ENCODE measurements around the gene BRIP1.

The BRIP1 gene

DNA sequence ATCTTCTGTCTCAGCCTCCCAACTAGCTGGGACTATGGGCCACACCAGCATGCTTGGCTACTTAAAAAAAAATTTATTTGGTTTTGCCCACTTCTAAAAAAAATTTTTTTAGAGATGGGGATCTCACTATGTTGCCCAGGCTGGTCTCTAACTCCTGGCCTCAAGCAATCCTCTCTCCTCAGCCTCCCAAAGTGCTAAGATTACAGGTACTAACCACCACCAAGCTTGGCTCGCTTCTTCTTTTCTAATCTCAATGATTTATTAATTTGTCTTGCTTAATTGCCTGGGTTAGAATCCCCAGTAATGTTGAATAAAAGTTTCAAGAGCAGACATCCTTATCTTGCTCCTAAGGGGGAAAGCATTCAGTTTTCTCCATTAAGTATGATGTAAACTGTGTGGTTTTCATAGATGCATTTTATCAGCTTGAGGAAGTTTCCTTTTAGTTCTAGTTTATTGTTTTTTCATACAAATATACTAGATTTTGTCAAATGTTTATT is 206.6 kb downstream of the BRIP1 start:
- ChIA-PET CTCF (interaction anchor here (1.3 kb wide), 1 partner anchor 26 kb away, joined by 3 read pairs; no protein-coding TSS in a partner anchor), POLR2A (no interaction called here)
- TF ChIP-seq, protein P1, sequence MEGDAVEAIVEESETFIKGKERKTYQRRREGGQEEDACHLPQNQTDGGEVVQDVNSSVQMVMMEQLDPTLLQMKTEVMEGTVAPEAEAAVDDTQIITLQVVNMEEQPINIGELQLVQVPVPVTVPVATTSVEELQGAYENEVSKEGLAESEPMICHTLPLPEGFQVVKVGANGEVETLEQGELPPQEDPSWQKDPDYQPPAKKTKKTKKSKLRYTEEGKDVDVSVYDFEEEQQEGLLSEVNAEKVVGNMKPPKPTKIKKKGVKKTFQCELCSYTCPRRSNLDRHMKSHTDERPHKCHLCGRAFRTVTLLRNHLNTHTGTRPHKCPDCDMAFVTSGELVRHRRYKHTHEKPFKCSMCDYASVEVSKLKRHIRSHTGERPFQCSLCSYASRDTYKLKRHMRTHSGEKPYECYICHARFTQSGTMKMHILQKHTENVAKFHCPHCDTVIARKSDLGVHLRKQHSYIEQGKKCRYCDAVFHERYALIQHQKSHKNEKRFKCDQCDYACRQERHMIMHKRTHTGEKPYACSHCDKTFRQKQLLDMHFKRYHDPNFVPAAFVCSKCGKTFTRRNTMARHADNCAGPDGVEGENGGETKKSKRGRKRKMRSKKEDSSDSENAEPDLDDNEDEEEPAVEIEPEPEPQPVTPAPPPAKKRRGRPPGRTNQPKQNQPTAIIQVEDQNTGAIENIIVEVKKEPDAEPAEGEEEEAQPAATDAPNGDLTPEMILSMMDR (IDR thresholded peaks at IDR 0.05; ENCODE audit: control extremely low read depth, extremely low read depth, low read depth, missing control alignments): no peak

DNA sequence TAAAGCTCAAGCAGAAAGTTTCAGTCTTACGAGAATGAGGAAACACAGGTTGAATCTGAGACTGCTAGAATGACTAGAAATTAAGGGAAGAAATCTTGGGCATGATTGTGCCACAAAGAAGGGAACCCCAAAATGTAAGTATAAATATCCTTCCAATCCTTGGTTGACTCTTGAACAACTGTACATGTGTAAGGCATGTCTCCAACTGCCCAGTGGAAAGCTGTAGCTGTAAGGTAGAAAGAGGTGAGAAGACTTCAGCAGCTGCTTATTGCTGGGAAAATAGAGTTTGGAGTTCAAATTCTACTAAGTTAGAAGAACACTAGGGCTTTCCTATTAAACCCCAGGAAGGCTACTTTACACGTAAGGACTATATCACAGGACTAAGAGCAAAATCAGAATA is 212.6 kb downstream of the BRIP1 start:
- TF ChIP-seq, protein P1 (IDR thresholded peaks at IDR 0.05; ENCODE audit: control extremely low read depth, extremely low read depth, low read depth, missing control alignments): no peak
- DNase-seq (ENCODE audit: extremely low spot score): no peak
- POLR2A ChIA-PET: no interaction called here
- CTCF ChIA-PET: interaction anchor here (0.9 to 1.1 kb wide), 2 partner anchors 459 to 461 kb away, joined by 3 read pairs; no protein-coding TSS in a partner anchor

More for the DNA sequence above, 206.6 kb downstream of the BRIP1 start:
- DNase-seq (ENCODE audit: extremely low spot score): no peak

DNA sequence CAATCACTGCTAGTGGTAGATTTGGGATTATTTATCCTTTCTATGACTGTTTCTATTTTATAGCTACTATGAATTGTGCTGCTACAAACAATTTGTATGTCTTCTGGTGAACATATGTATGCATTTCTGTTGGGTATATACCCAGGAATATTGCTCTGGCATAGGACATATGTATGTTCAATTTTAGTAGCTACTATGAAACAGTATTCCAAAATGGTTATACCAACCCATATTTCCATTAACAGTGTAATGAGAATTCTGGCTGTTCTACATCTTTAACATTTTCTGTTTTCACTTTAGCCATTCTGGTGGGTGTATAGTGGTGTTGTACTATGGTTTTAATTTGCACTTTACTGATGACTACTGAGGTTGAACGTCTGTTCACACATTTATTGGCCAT is 214.7 kb downstream of the BRIP1 start:
- TF ChIP-seq, protein P1 (IDR thresholded peaks at IDR 0.05; ENCODE audit: control extremely low read depth, extremely low read depth, low read depth, missing control alignments): no peak
- ChIA-PET CTCF (interaction anchor here (1.6 kb wide), 1 partner anchor 13 kb away, joined by 5 read pairs; no protein-coding TSS in a partner anchor), POLR2A (no interaction called here)
- DNase-seq (ENCODE audit: extremely low spot score): no peak

DNA sequence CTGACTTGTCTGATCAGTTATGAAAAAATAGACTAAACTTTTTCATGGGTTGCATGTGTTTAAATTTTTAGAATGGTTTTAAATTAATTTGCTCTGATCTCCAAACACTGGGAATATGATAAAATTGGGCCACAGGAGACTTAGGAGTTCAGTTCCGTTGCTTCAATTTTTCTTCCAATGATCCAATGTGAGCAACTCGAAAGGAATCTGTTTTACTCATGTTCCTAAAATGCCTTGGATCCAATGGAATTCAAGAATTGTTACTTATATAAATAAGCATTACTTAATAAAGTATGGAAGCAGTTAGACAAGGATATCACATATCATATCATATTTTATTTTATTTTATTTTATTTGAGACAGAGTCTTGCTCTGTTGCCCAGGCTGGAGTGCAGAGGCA is 216.3 kb downstream of the BRIP1 start:
- TF ChIP-seq, protein P1 (IDR thresholded peaks at IDR 0.05; ENCODE audit: control extremely low read depth, extremely low read depth, low read depth, missing control alignments): no peak
- ChIA-PET CTCF (interaction anchor here (1.4 to 1.9 kb wide), 4 partner anchors 11 to 189 kb away, joined by 3 to 6 read pairs (median 4); no protein-coding TSS in a partner anchor), POLR2A (interaction anchor here (0.6 kb wide), 1 partner anchor 209 kb away, joined by 6 read pairs; no protein-coding TSS in a partner anchor)
- no peak for DNase-seq (ENCODE audit: extremely low spot score)

DNA sequence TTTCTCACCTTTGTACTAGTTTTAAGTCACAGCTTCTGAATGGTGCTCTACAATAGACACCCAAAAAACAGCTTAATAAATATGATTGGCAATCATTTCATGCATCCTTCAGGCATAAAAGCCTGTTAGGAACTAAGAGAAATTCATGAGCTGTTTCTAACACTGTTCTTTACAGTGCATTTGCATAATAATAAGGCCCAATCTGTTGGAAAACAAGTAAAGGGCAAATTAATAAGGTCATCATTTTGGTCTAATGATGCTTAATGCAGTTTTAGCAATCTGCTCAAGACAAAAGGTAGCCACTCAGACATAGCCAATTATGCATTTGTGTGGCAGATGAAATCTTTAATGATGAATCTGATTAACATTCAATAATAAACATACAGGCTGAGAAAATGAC is 216.8 kb downstream of the BRIP1 start:
- POLR2A ChIA-PET: interaction anchor here (0.6 kb wide), 1 partner anchor 209 kb away, joined by 6 read pairs; no protein-coding TSS in a partner anchor
- no peak for DNase-seq (ENCODE audit: extremely low spot score)
- CTCF ChIA-PET: interaction anchor here (1.2 to 1.9 kb wide), 6 partner anchors 9 to 190 kb away, joined by 3 to 6 read pairs (median 4); no protein-coding TSS in a partner anchor
- TF ChIP-seq, protein P1 (IDR thresholded peaks at IDR 0.05; ENCODE audit: control extremely low read depth, extremely low read depth, low read depth, missing control alignments): no peak

DNA sequence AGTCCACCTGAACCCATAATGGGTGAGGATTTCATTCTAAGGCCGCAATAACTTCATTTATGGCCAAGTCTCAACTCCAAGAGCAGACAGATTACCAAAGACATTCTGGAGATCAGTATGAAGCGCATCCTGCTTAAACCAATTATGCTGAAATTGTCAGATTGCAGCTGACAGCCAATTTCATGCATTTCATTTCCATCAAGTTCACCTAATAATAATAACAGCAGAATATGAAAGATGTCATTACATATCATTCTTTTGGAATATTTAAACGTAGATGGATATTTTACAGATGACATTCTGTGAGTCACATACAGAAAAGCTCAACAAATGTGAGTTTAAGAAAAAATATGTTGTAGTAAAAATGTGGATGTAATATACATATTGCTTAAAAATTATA is 217.4 kb downstream of the BRIP1 start:
- ChIA-PET POLR2A (no interaction called here), CTCF (interaction anchor here (1.2 to 1.9 kb wide), 4 partner anchors 9 to 190 kb away, joined by 3 to 6 read pairs (median 6); no protein-coding TSS in a partner anchor)
- TF ChIP-seq, protein P1 (IDR thresholded peaks at IDR 0.05; ENCODE audit: control extremely low read depth, extremely low read depth, low read depth, missing control alignments): no peak
- no peak for DNase-seq (ENCODE audit: extremely low spot score)

Data from GM10248 (cell line).